Stimulated activated naive CD8-positive, alpha-beta T cell treated with anti-CD3 and anti-CD28 coated beads, Interleukin-15, Interleukin-2, amounts not matched to agents 100 ng/mL and 50 ng/mL, for 24 hours (primary cell): ENCODE results near the gene UTP4.

ENCODE experiments used
- H3K27ac Mint-ChIP-seq: one replicate; pipeline ENCODE4 v1.8.0; 2021; ENCODE audit warnings: mild to moderate bottlenecking, mixed read lengths
- H3K27me3 Mint-ChIP-seq: one replicate; pipeline ENCODE4 v1.8.0; 2021; ENCODE audit warnings: mixed read lengths
- H3K36me3 Mint-ChIP-seq: one replicate; pipeline ENCODE4 v1.8.0; 2021; ENCODE audit warnings: low read depth, mixed read lengths
- H3K4me1 Mint-ChIP-seq: one replicate; pipeline ENCODE4 v1.8.0; 2021; ENCODE audit warnings: low read depth, mixed read lengths
- H3K4me3 Mint-ChIP-seq: one replicate; pipeline ENCODE4 v1.8.0; 2021; ENCODE audit warnings: mild to moderate bottlenecking, mixed read lengths
- H3K9me3 Mint-ChIP-seq: one replicate; pipeline ENCODE4 v1.8.0; 2021; ENCODE audit warnings: mixed read lengths

Gene UTP4

GRCh38 chr16:69132424-69133252, at the start of gene UTP4, which contains the start of gene CHTF8:
UTP4 (plus strand) TSS chr16:69132649; CDS start chr16:69133460, 811 bp downstream.
CHTF8 (minus strand) TSS chr16:69132588; CDS start chr16:69121458, 11,130 bp downstream.
- Mint-ChIP-seq H3K36me3 (peaks cover 54% of the 10 kb centered on the region), H3K4me1 (peaks cover 69% of the 10 kb centered on the region), H3K4me3 (peak within 1 kb of the TSS; percentile 97), H3K9me3 (no peaks in the 10 kb centered on the region), H3K27me3 (no peaks in the 10 kb centered on the region), H3K27ac (peak within 1 kb of the TSS; percentile 94)

GRCh38 chr16:69083306-69083941, 49.0 kb upstream of the UTP4 start:
- H3K4me3 Mint-ChIP-seq, result no peak overlapping the region
- no peak overlapping the region for H3K27ac Mint-ChIP-seq
- H3K4me1 Mint-ChIP-seq, result peaks cover under 1% of the 10 kb centered on the region
- no peaks in the 10 kb centered on the region for H3K9me3 Mint-ChIP-seq
- peaks cover 19% of the 10 kb centered on the region for H3K36me3 Mint-ChIP-seq
- no peaks in the 10 kb centered on the region for H3K27me3 Mint-ChIP-seq

- no peaks in the 10 kb centered on the region for H3K27me3 Mint-ChIP-seq
- H3K9me3 Mint-ChIP-seq, result no peaks in the 10 kb centered on the region
- H3K27ac Mint-ChIP-seq, result no peak overlapping the region
- no peak overlapping the region for H3K4me3 Mint-ChIP-seq
- peaks cover 9% of the 10 kb centered on the region for H3K4me1 Mint-ChIP-seq
- H3K36me3 Mint-ChIP-seq, result peaks cover 19% of the 10 kb centered on the region
Measured at GRCh38 chr16:69084289-69084688, 48.2 kb upstream of the UTP4 start.

GRCh38 chr16:69085032-69085695, 47.3 kb upstream of the UTP4 start:
- Mint-ChIP-seq H3K36me3 (peaks cover 19% of the 10 kb centered on the region), H3K4me1 (peaks cover 13% of the 10 kb centered on the region), H3K4me3 (no peak overlapping the region), H3K9me3 (no peaks in the 10 kb centered on the region), H3K27me3 (no peaks in the 10 kb centered on the region), H3K27ac (no peak overlapping the region)

DNA sequence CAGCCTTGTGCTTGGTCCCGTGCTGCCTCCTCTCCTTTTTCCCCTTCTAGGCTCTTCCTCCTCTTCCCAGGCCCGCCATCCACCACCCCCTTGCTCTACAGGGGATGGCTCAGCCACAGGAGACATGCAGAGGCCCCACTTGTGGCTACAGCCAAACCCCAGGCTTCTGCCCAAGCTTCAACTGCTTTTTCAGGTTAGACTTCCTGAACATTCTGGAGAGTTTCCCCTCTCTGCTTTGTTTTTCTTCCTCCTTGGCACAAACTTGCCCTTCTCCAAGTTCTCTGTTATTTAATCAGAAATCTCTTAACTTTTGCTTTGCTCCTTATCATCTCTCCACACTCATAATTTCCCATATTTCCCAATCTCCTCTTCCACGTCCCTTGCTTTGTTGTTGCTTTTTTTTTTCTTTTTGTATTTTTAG, 45.3 kb upstream of the UTP4 start:
- Mint-ChIP-seq H3K27me3 (no peaks in the 10 kb centered on the region), H3K4me1 (peaks cover 13% of the 10 kb centered on the region), H3K9me3 (no peaks in the 10 kb centered on the region), H3K27ac (peak overlapping the region; percentile 63), H3K4me3 (no peak overlapping the region), H3K36me3 (peaks cover 19% of the 10 kb centered on the region)

- peaks cover 13% of the 10 kb centered on the region for H3K4me1 Mint-ChIP-seq
- H3K27ac Mint-ChIP-seq, result no peak overlapping the region
- H3K27me3 Mint-ChIP-seq, result no peaks in the 10 kb centered on the region
- no peak overlapping the region for H3K4me3 Mint-ChIP-seq
- no peaks in the 10 kb centered on the region for H3K9me3 Mint-ChIP-seq
- peaks cover 17% of the 10 kb centered on the region for H3K36me3 Mint-ChIP-seq
Measured at GRCh38 chr16:69088684-69089083, 43.8 kb upstream of the UTP4 start.

DNA sequence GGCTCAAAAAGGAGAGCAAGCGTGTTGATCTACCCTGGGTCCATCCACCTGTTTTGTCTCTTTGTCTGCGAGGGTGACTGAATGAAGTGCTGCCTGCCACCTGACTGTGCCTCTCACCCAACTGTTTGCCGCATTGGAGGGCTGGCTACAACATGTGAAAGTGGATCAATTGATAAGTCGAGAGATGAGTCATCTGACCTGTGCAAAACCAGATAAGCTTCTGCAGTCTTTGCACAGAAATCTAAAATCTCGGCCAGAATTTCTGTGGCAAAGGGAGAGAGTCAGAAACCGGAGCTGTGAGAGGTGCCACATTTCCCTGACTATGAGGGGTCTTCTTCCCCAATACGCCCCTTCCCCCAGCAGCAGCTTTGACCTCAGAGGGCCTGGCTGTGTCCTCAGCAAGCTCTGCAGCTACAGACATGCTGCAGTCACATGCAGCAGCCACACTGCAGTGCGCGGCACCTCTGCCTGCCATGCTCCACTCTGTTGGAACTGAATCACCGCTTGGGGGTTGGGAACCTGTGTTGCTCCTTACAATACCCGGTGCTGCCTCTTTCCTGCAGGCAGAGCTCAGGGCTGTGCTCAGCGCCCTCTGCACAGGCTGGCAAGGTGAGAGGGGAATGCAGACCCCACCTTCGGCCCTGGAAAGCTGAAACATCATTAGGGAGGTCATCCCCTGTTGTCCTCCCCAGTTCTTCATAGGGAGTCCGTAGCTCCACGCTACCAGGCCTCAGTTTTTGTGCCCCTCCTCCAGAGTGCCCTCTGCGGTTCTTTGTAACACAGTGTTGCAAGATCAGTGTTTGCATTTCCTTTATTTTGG, 43.1 kb upstream of the UTP4 start:
- peaks cover 13% of the 10 kb centered on the region for H3K4me1 Mint-ChIP-seq
- H3K27ac Mint-ChIP-seq, result no peak overlapping the region
- H3K36me3 Mint-ChIP-seq, result peaks cover 11% of the 10 kb centered on the region
- H3K4me3 Mint-ChIP-seq, result no peak overlapping the region
- H3K27me3 Mint-ChIP-seq, result no peaks in the 10 kb centered on the region
- H3K9me3 Mint-ChIP-seq, result no peaks in the 10 kb centered on the region

DNA sequence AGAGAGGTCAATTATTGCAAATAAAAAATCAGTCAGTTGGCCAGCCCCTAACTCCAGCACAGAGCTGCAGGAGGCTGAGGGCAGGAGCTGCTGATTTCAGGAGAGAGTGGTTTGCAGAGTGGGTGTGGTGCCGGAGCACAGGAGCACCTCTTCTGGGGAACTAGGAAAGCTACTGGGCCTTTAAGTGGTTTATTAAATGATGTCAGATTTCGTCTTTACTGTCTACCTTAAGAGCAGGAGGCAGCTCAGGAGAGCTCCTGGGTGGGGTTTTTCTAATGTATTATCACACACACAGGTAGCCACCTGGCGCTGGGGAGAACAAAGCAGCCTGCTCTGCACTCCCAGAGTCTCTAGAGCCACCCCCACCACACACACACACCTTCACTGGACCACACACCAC, 38.5 kb upstream of the UTP4 start:
- no peak overlapping the region for H3K4me3 Mint-ChIP-seq
- H3K27me3 Mint-ChIP-seq, result no peaks in the 10 kb centered on the region
- H3K36me3 Mint-ChIP-seq, result no peaks in the 10 kb centered on the region
- H3K9me3 Mint-ChIP-seq, result no peaks in the 10 kb centered on the region
- no peak overlapping the region for H3K27ac Mint-ChIP-seq
- H3K4me1 Mint-ChIP-seq, result peaks cover 7% of the 10 kb centered on the region

- H3K27ac Mint-ChIP-seq, result no peak overlapping the region
- H3K36me3 Mint-ChIP-seq, result no peaks in the 10 kb centered on the region
- H3K4me1 Mint-ChIP-seq, result peaks cover 2% of the 10 kb centered on the region
- no peaks in the 10 kb centered on the region for H3K9me3 Mint-ChIP-seq
- no peak overlapping the region for H3K4me3 Mint-ChIP-seq
- H3K27me3 Mint-ChIP-seq, result no peaks in the 10 kb centered on the region
Measured at GRCh38 chr16:69094501-69094900, 37.9 kb upstream of the UTP4 start.

GRCh38 chr16:69095193-69095592, 37.3 kb upstream of the UTP4 start:
- no peaks in the 10 kb centered on the region for H3K4me1 Mint-ChIP-seq
- H3K27me3 Mint-ChIP-seq, result no peaks in the 10 kb centered on the region
- H3K4me3 Mint-ChIP-seq, result no peak overlapping the region
- no peaks in the 10 kb centered on the region for H3K36me3 Mint-ChIP-seq
- H3K9me3 Mint-ChIP-seq, result no peaks in the 10 kb centered on the region
- no peak overlapping the region for H3K27ac Mint-ChIP-seq

DNA sequence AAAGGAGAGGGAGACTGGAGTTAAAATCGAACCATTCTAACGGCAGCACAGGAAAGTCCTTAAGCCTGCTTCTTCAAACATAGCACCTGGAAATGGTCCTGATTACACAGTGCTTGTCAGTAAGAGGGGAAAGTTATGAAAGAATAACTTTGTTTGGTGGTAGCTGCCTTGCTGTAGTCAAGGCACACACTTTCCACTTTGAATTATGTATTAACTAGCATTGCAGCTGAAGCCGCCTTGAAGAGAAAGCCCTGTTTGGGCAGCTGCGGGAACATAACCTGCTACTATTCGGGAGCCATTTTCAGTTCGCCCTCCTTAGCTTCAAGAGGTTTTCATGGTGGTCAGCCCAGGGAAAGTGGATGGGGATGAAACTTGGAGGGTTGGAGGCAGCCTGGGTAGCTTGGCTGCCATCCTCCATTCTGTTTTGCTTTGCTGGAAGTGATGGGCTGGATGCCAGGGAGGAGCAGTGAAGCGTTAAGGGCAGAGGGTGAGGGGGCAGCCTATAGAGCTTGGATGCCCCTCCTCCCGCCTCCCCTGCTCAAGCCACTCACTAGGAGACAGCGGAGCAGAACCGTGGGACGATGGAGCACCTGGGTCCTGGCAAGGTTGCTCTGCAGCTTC, 32.3 kb upstream of the UTP4 start:
- peaks cover 12% of the 10 kb centered on the region for H3K27me3 Mint-ChIP-seq
- H3K36me3 Mint-ChIP-seq, result no peaks in the 10 kb centered on the region
- H3K27ac Mint-ChIP-seq, result no peak overlapping the region
- no peaks in the 10 kb centered on the region for H3K9me3 Mint-ChIP-seq
- H3K4me1 Mint-ChIP-seq, result peaks cover 4% of the 10 kb centered on the region
- H3K4me3 Mint-ChIP-seq, result no peak overlapping the region

DNA sequence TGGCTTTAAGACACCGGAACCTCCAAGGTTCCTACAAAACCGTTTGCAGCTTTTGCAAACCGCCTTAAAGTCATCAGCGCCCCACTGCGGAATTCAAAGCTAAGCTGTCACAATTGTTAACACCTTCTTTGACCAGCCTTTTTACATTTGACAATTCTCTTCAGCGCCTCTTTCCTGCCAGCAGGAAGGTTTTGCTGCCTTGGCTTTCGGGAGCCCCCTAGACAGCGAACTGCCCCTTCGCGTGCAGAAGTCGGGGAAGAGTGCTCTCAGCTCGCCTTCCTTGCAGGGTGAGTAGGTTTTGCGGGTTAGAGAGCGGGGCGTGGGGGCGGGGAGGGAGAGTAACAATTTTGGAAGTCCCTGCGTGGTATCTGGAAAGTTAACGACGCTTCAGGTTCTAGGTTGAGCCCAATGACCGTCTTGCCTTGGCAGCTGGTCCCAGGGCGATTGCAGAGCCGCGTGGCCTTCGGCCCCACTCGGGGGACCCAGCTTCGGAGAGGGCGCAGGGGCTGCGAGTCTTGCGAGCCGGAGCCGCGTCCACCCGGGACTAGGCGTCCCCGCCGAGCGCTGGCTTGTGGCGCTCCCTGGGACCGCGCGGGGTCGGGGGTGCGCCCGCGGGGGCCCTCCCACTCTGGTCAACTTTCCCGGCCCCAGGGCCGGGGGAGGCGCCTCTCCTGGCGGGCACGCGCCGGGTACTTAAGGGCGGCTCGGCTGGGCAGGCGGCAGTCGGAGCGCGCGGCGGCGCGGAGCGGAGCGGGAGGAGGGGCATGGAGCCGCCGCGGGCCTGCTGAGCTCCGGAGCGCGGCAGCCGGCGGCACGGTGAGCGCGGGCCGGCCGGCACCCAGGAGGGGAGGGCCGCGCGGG, 26.7 kb upstream of the UTP4 start, which contains the start of gene HAS3:
Gene HAS3, plus strand, starts transcription at position 153 of the 861 bp plus-strand sequence. CDS start 3,743 bp downstream, outside the sequence.
- Mint-ChIP-seq H3K27me3 (peaks cover 32% of the 10 kb centered on the region), H3K9me3 (no peaks in the 10 kb centered on the region), H3K27ac (no peak within 1 kb of the TSS), H3K4me1 (peaks cover 23% of the 10 kb centered on the region), H3K36me3 (peaks cover 12% of the 10 kb centered on the region), H3K4me3 (peak within 1 kb of the TSS; percentile 76)

DNA sequence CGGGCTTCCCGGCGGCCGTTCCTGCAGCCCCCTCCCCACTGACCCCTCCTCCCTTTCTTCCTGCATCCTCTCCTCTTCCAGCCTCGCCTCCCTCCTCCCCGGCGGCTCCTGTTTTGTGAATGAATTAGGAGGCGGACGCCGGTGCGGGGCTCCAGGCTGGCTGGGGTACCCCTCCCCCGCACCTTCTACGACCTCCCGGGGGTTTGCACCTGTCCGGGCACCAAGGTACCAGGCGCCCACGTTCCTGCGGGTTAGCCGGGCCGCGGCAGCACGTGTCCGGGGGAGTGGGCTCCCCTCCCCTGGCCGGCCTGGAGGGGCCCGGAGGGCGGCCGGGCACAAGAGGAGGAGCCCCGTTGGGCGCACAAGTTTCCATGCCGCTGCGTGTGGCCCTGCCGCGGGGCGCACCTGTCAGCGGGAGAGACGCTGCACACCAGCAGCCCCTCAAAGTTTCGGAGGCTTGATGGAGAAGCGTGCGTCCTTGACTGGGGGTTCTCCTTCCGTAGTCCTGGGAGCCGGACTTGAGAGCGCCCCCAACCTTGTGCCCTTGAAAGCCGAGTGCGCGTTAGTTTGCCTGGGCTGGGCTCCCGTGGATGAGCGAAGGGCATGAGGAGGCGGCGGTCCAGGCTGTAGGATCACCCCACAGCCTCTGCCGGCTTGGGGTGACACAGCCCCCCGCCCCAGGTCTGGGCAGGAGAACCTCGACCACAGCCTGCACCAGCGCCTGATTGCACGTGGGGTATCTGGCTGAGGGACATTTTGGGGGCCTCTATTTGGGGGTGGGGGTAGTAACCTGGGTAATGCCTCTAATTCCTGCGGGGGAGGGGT, 25.7 kb upstream of the UTP4 start:
- Mint-ChIP-seq H3K27me3 (peaks cover 32% of the 10 kb centered on the region), H3K9me3 (no peaks in the 10 kb centered on the region), H3K36me3 (peaks cover 12% of the 10 kb centered on the region), H3K27ac (no peak overlapping the region), H3K4me1 (peaks cover 23% of the 10 kb centered on the region), H3K4me3 (peak overlapping the region; percentile 32)
